ENCODE data around the gene RPS27L.

Gene RPS27L

GRCh38 chr15:63188926-63189871 lies 31.9 kb upstream of the RPS27L start, which contains the start of gene RAB8B:
TSS of gene RAB8B (plus strand) at chr15:63189606. CDS start at chr15:63189625, 19 bp downstream.
- in situ Hi-C loops (cut with HindIII; ENCODE audit: low sequenced_read_pairs), result no loop called here

GRCh38 chr15:63188247-63188925 lies 31.1 kb upstream of the RPS27L start:
- in situ Hi-C loops (cut with HindIII; ENCODE audit: low sequenced_read_pairs), result no loop called here

GRCh38 chr15:63187589-63188226 lies 30.4 kb upstream of the RPS27L start:
- in situ Hi-C loops (cut with HindIII; ENCODE audit: low sequenced_read_pairs), result no loop called here

- in situ Hi-C loops (cut with HindIII; ENCODE audit: low sequenced_read_pairs), result no loop called here
These were observed 28.8 kb upstream of the RPS27L start for GRCh38 chr15:63186065-63186464.

- in situ Hi-C loops (cut with HindIII; ENCODE audit: low sequenced_read_pairs), result no loop called here
These were observed 27.9 kb upstream of the RPS27L start for GRCh38 chr15:63185206-63185605.

GRCh38 chr15:63181648-63182047 lies 24.4 kb upstream of the RPS27L start:
- in situ Hi-C loops (cut with HindIII; ENCODE audit: low sequenced_read_pairs), result no loop called here

GRCh38 chr15:63180746-63181145 lies 23.5 kb upstream of the RPS27L start:
- in situ Hi-C loops (cut with HindIII; ENCODE audit: low sequenced_read_pairs), result no loop called here

GRCh38 chr15:63178034-63178433 lies 20.8 kb upstream of the RPS27L start:
- in situ Hi-C loops (cut with HindIII; ENCODE audit: low sequenced_read_pairs), result no loop called here

- in situ Hi-C loops (cut with HindIII; ENCODE audit: low sequenced_read_pairs), result no loop called here
These were observed 19.0 kb upstream of the RPS27L start for GRCh38 chr15:63176302-63176701.

GRCh38 chr15:63172851-63173451 lies 15.7 kb upstream of the RPS27L start:
- in situ Hi-C loops (cut with HindIII; ENCODE audit: low sequenced_read_pairs), result no loop called here

GRCh38 chr15:63172376-63172775 lies 15.1 kb upstream of the RPS27L start:
- in situ Hi-C loops (cut with HindIII; ENCODE audit: low sequenced_read_pairs), result no loop called here

GRCh38 chr15:63169788-63170187 lies 12.5 kb upstream of the RPS27L start:
- in situ Hi-C loops (cut with HindIII; ENCODE audit: low sequenced_read_pairs), result no loop called here

GRCh38 chr15:63166219-63166618 lies 8.9 kb upstream of the RPS27L start:
- in situ Hi-C loops (cut with HindIII; ENCODE audit: low sequenced_read_pairs), result no loop called here

- in situ Hi-C loops (cut with HindIII; ENCODE audit: low sequenced_read_pairs), result no loop called here
These were observed 8.0 kb upstream of the RPS27L start for GRCh38 chr15:63165166-63165859.

GRCh38 chr15:63163217-63163616 lies 5.9 kb upstream of the RPS27L start:
- in situ Hi-C loops (cut with HindIII; ENCODE audit: low sequenced_read_pairs), result no loop called here

- in situ Hi-C loops (cut with HindIII; ENCODE audit: low sequenced_read_pairs), result no loop called here
These were observed 3.4 kb upstream of the RPS27L start for GRCh38 chr15:63160638-63161037.

- in situ Hi-C loops (cut with HindIII; ENCODE audit: low sequenced_read_pairs), result no loop called here
These were observed 684 bp upstream of the RPS27L start for GRCh38 chr15:63157891-63158431.

- in situ Hi-C loops (cut with HindIII; ENCODE audit: low sequenced_read_pairs), result no loop called here
These were observed 541 bp downstream of the RPS27L start for GRCh38 chr15:63156755-63157117.

GRCh38 chr15:63156086-63156710 lies 1.1 kb downstream of the RPS27L start:
- in situ Hi-C loops (cut with HindIII; ENCODE audit: low sequenced_read_pairs), result no loop called here

GRCh38 chr15:63155486-63155885 lies 1.8 kb downstream of the RPS27L start:
- in situ Hi-C loops (cut with HindIII; ENCODE audit: low sequenced_read_pairs), result no loop called here
